ENCODE measurements around the gene PIWIL1.

The PIWIL1 gene

DNA sequence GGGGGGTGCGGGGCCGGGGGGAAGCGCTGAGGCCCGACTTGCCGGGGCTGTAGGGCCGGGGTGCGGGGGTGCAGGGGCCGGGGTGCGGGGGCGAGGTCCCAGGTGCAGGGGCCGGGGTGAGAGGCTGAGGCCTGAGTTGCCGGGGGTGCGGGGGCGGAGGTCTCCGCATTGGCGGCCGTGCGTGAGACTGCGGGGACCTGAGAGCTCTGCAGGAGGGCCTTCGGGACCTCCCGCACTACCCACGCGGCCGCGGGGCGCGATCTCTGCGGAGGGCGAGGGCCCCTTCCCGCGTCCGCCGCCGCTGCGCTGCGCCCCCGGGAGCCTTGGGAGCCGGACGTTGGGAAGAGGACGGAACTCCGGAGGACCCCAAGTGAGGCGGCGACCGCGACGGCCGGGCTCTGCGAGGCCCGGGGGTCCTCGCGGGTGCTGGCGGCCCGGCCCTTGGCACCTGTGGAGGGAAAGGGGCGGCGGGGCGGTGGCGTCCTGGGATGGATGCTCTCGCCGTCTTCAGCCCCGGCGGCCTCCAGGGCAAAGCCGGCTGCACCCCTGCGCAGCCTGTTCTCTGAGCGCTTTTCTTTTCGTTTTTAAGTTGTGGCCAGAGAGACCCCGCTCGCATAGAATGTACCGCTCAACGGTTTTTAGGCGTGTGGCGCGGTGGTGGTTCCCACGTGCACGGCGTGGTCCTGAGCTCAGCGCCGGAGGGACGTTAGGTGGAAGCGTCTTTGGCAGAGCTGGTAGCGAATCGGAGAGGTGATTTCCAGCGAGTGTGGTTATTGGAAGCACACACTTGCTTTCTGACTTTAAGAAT lies 1.3 kb downstream of the PIWIL1 start:
- DNase-seq = no peak

DNA sequence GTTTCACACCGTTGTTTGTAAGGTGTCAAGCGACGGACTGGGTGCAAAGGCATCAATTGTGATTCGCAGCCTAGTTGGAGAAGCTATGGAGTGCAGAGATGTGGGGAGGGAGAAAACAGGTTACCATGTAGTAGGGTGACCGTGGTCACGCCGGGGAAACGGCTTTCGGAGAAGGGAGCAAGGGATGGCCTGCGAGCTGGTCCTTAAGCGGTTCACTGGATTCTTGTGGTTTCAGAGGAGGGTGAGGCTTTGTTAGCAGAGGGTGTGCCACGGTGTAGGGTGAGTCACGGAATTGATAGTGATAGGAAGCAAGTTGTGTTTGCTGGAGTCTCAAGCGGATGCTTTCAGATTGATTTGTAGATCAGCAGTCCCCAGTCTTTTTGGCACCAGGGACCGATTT lies 2.3 kb downstream of the PIWIL1 start:
- DNase-seq = no peak

GRCh38 chr12:130342442-130342841 lies 4.8 kb downstream of the PIWIL1 start:
- no peak for DNase-seq

DNA sequence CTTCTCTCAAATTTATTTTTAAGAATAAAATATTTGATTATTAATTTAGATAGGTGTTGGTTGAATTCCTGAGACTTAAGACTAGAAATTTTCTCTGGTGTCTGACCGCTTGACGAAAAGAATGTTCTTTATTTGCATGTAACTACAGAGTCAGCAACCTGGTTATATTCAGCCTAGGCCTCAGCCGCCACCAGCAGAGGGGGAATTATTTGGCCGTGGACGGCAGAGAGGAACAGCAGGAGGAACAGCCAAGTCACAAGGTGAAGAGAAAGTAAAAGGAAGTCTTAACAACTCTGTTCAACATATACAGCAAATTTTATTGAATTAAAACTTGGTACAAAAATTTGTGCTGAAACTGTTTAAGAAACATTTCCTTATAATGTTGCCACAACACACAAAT lies 5.2 kb downstream of the PIWIL1 start:
- no peak for DNase-seq

- DNase-seq = no peak
These were observed 6.8 kb downstream of the PIWIL1 start for GRCh38 chr12:130344529-130344928.

- DNase-seq = no peak
These were observed 7.6 kb downstream of the PIWIL1 start for GRCh38 chr12:130345292-130345691.

DNA sequence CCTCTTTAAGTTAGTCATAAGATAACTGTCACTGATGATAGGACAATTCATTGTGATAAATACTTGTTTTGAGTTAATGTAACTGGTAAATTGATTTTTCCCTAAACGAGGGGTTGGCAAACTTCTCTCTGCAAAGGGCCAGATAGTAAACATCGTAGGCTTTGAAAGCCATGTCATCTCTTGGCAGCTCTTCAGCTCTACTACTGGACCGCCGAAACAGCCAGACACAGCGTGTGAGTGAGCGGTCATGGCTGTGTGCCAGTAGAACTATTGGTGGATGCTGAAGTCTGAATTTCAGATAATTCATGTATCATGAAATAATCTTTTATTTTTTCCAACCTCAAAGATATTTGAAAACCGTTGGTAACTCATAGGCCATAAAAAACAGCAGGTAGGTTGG lies 9.9 kb downstream of the PIWIL1 start:
- no peak for DNase-seq

- no peak for DNase-seq
These were observed 13.0 kb downstream of the PIWIL1 start for GRCh38 chr12:130350715-130351114.

DNA sequence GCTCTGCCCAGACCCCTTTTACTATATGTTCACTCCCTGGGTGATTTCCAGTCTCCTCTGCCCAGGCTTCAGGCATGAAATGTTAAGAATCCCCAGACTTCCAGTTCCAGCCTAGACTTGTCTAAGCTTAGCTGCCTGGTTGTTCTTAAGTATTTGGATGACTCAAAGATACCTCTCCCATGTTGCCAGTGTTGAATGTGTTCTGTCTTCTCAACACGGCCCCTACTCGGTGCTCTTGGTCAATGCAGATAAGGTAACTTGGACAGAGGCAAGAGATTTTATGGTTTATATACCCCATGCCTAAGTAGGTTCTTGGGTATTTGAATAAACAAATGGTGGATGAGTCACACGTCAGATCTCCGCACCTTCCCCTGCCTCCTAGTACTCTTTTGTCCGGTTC lies 13.6 kb downstream of the PIWIL1 start:
- DNase-seq = no peak

- no peak for DNase-seq
These were observed 15.4 kb downstream of the PIWIL1 start for GRCh38 chr12:130353081-130353480.

GRCh38 chr12:130354407-130354806 lies 16.7 kb downstream of the PIWIL1 start:
- DNase-seq = no peak

GRCh38 chr12:130356222-130356621 lies 18.5 kb downstream of the PIWIL1 start:
- no peak for DNase-seq

DNA sequence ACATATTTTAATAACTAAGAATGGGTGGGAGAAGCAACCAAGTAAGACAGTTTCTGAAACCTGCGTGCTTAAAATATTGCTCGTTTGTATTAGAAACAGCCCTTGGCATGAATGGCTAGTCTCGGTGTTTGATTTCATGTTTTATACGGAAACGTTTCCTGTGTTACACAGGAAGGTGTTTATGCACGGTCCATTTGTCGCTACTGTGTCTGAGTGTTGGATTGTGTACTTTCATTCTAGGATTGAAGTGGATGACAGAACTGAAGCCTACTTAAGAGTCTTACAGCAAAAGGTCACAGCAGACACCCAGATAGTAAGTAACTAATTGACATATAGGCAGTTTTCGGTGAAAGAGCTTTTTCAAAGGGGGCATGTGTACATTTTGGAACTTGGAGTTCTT lies 19.6 kb downstream of the PIWIL1 start:
- DNase-seq = no peak

DNA sequence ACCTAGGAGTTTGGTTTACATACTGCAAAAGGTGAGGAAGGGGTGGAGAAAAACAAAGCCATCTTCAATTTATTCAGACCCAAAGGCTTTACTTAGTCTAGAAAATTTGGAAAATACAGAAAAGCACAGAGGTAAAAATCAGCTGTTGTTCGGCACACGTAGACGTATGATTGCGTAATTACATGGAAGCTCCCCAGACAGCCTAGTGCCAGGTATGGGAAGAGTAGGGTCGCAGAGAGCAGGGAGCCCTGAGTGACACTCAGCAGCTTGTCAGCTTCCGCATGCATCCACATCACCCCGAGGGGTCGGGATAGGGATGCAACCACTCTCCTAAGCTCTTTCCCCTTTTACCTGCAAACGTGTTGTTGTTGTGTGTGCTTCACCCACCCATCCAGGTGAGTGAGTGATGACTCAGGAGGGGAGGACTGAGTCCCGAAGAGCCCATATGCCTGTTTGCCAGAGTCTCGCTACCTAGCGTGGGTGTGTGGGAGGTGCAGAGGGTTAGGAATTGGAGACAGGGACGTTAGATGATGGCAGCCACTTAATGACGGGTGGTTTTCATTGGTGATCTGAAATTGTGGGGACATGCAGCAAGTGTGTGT lies 20.1 kb downstream of the PIWIL1 start:
- DNase-seq = no peak

- DNase-seq = no peak
These were observed 24.4 kb downstream of the PIWIL1 start for GRCh38 chr12:130362060-130362459.

DNA sequence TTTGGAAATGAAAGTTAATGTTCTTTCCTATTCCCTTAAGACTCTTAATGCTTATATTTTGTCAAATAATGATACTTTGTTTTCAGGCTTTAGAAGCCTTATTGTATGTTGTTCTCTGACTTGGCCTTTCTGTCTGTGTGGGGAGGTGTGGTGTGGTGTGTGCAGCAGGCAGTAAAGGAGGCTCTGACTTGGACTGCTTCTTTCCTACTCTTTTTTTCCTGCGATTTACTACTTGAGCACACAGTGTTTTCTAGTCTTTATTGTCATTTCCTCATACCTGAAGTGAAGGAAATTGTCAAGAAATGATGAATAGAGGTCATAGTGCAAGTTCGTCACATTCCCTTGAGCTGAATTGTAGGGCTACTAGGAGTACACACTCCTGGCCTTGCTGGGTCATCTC lies 26.9 kb downstream of the PIWIL1 start:
- no peak for DNase-seq

GRCh38 chr12:130366159-130366558 lies 28.5 kb downstream of the PIWIL1 start:
- no peak for DNase-seq

GRCh38 chr12:130367003-130367402 lies 29.3 kb downstream of the PIWIL1 start:
- DNase-seq = no peak

DNA sequence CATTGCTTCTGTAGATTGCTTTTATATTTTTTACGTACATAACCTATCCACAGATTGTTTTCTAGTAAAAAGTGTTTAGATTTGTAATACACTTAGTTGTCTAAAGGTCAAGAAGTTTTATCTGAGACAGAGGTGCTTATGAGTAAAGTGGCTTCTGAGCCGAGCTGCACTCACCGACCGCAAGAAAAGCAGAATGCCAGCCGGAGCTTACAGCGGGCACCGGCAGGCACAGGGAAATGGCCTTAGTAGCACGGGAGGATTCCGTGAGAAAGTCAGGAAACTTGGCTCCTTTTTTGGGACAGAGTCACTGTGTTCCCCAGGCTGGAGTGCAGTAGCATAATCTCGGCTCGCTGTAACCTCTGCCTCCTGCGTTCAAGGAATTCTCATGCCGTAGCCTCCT lies 29.8 kb downstream of the PIWIL1 start:
- no peak for DNase-seq

DNA sequence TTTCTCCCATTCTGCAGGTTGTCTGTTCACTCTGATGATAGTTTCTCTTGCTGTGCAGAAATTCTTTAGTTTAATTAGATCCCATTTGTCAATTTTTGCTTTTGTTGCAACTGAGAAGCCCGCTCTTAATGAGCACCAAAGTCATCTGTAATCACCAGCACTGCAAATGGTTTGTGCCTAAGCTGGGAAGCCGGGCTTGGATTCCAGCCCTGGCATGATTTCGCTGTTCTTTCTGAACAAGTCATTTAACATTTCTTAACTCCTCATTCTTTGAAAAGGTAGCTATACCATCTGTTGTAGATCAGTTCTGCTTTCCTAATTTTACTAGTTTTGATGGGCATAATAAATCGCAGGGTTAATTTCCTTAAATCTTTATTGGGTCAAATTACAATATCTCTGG lies 32.1 kb downstream of the PIWIL1 start:
- DNase-seq = no peak

DNA sequence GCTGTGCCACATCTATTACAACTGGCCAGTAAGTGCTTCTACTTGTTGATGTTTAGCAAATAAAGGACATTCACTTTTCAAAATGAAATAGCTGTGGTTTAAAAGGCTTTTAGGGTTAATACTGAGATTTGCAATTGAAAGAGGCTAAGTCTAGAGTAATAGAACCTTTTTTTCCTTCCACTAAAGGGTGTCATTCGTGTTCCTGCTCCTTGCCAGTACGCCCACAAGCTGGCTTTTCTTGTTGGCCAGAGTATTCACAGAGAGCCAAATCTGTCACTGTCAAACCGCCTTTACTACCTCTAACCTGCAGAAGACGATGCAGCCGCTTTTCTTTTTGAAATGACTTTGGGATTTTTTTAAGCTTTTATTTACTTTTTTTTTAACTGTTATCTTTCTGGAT lies 33.6 kb downstream of the PIWIL1 start:
- no peak for DNase-seq

DNA sequence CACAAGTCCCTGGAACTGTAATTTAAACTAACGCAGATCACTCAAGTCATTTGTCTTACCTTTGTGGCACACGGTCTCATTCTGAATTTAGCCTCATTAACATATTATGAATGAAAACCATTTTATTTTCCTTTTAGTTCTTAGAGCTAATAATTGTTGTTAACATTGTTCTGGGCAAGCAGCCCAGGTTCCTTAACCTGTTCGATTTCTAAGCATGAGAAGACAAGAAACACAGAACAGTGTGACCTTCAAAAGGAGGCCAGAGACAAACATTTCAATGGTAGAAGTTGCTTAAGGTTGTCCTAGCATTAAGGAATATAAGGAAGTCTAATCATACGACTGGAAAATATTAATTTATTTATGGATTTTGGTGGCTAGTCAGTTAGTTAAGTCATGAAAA lies 35.2 kb downstream of the PIWIL1 start:
- no peak for DNase-seq

DNA sequence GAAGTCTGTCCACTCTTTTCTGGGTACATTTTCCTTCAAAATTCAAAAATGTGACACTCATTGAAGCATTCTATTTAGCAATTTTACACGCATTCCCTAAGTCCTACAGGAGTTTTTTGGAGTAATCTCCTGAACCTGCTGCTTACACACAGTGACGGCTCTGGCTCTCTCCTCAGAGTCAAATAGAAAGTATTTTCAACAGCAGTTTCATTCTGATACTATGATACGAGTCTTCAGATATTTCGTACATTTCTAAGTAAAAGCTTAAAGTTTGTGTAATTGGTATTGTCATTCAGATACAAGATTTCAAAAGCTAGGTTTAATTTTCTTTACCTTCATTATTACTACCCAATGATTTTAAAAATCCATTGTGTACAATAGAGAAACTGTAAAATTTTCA lies 36.4 kb downstream of the PIWIL1 start:
- no peak for DNase-seq

- no peak for DNase-seq
These were observed 37.9 kb downstream of the PIWIL1 start for GRCh38 chr12:130375296-130376287.
